GM18861 (cell line): ENCODE measurements around the gene HELB.

Source experiments
- ATAC-seq: cut with Tn5 transposase; IDR thresholded peaks from one replicate; pipeline ENCODE4 v1.9.1; 2021; ENCODE audit not compliant: unreplicated experiment

Gene HELB

DNA sequence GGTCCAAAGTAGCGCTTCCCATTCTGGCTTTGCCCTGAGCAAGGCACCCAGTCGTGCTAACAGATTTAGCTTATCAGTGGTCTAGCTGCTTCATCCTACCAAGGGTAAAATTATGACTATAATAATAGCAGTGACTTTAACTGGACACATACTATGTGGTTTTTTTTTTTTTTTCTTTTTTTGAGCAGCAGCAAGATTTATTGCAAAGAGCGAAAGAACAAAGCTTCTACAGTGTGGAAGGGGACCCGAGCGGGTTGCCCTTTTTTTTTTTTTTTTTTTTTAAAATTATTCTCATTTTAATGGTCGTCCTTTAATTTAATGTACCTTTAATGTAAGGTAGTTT, 505 bp downstream of the HELB start:
- ATAC-seq = no peak

GRCh38 chr12:66303316-66303804, 1.1 kb downstream of the HELB start:
- peak; percentile 33 for ATAC-seq

GRCh38 chr12:66304296-66304900, 2.1 kb downstream of the HELB start:
- ATAC-seq = no peak

- ATAC-seq = no peak
Measured at GRCh38 chr12:66309606-66310005, 7.3 kb downstream of the HELB start.

- ATAC-seq = no peak
Measured at GRCh38 chr12:66312189-66312588, 9.9 kb downstream of the HELB start.

DNA sequence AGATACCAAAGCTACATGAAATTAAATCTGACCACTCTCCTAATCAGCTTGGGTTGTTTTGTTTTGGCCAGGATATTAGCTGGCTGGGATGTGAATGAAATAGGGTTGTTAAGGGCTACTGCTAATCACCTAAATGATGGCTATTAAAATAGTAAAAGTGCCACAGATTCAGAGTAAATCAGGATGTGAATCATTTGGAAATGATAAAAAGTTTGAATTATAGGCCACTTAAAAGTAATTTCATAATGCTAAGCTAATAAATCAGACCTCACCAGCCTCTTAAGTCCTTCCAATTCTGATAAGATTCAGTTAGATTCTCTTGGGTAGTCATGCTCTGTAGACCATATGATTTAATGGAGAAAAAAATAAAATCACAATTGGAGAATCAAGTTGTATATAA, 12.0 kb downstream of the HELB start:
- no peak for ATAC-seq

- ATAC-seq = no peak
Measured at GRCh38 chr12:66319266-66319954, 17.1 kb downstream of the HELB start.

- ATAC-seq = no peak
Measured at GRCh38 chr12:66320996-66321395, 18.7 kb downstream of the HELB start.

DNA sequence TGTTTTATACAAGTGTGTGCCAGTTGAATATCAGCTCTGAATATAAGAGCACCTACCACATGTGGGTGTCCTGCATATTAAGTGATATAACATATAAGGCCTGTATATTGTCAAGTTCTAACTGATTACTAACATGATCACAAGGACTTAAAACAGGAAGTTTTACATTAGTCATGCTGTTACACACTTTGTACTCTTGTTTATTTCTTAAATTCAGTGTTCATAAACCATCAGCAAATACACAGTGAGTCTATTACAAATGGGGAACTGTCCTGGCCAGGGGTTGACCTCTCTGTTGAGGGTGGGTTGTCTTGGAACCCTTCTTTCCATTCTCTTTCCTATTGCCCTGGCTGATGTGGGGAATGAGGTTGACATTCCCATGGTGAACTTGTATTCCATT, 19.1 kb downstream of the HELB start:
- ATAC-seq = no peak

DNA sequence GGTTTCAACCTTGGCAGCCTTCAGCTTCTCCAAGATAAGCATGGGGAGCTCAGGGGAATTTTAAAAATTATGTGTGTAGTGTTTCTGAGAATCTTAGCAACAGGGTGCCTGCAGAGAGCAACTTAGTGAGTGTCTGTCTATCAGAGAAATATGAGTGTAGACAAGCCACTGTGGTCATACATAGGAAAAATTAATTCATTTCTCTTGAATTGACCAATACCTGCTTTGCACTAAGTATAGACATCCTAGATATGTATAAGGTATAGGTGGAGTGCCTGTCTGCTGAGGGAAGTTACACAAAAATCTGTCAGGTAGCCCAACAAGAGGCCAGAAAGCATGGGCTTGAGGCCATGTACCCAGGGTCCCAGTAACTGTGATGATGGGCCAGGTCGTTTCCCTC, 20.7 kb downstream of the HELB start:
- no peak for ATAC-seq

- no peak for ATAC-seq
Measured at GRCh38 chr12:66329941-66330340, 27.6 kb downstream of the HELB start.

GRCh38 chr12:66331016-66331415, 28.7 kb downstream of the HELB start:
- ATAC-seq = no peak

- no peak for ATAC-seq
Measured at GRCh38 chr12:66331814-66332213, 29.5 kb downstream of the HELB start.

- no peak for ATAC-seq
Measured at GRCh38 chr12:66335746-66336145, 33.5 kb downstream of the HELB start.

DNA sequence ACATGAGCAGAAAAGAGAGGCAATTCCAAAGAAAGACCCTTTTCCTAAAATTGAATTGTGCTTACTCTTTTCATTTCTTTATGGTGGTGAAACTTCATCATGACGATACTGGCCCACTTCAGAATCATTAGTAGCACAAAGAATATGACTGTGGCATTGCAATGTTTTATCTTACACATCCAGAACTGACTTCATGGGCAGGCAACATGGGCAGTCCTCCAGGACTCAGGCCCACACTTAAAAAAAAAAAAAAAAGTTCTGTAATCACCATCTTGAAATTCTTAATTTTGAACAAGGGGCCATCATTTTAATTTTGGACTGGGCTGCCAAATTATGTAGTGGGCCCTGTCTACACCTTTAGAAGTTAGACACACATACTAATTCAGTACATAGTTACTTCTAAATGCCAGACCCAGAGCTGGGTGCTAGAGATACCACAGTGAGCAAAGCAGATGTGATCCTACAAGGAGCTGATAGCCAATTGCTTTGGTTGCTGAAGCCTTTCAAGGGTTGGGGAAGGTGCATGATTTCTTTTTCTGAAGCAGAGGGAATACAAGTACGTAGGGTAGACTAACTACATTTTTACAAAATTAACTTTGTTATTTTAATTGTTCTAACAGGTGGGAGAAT, 35.2 kb downstream of the HELB start:
- ATAC-seq = no peak

DNA sequence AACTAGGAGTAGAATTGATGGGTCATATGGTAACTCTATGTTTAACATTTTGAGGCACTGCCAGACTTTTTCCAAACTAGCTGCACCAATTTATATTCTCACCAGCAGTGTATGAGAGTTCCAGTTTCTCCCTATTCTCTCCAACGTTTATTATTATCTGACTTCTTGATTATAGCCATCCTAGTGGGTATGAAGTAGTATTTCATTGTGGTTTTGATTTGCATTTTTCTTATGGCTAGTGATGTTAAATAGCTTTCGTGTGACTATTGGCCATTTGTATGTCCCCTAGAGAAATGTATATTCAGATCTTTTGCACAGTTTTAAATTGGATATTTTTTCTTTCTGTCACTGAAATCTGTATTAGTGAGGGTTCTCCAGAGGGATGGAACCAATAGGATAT, 37.8 kb downstream of the HELB start:
- no peak for ATAC-seq

DNA sequence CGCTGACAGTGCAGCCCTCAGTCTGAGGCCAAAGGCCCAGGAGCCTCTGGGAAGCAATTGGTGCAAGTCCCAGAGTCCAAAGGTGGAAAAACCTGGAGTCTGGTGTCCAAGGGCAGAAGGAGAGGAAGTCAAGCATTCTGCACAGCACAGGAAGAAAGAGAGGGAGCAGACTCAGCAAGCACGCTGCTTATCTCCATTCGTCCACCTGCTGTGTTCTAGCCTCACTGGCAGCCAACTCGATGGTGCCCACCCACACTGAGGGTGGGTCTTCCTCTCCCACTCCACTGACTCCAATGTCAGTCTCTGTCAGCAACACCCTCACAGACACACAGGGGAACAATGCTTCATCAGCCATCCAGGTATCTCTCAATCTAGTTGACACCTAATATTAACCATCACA, 38.8 kb downstream of the HELB start:
- ATAC-seq = no peak

DNA sequence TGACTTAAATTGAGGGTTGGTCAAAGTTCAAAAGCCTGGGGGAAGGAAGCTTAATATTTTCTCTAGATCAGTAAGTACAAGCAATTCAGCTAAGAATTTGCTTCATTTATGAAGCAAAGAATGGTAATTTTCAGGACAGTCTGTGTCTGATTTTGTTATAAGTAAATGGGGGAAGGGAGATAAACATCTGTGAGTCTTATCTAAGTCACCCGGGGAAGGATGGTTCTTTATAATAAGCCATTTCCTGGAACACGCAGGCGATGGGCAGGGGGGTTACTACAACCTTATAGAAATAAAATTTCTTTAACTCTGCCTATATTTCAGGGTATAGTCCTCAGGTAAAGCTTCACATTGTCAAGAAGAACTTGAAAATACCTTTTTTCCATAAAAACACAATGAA, 42.9 kb downstream of the HELB start:
- no peak for ATAC-seq

- ATAC-seq = no peak
Measured at GRCh38 chr12:66345956-66346355, 43.7 kb downstream of the HELB start.

DNA sequence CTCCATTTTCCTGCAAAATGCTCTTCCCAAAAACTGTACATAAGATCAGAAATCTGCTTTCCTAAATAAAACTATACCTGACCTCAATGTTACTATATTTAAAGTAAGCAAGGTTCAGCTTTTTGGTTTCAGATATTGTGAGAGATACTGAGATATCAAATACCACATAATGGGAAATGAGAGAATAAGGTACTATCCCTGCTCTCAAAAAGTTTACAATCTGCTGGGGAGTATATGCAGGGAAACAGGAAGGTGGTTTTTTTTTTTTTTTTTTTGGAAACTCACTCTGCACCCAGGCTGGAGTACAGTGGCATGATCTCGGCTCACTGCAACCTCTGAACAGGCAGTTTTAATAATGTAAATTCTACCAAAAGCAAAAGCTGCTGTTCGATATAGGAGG, 49.0 kb downstream of the HELB start:
- ATAC-seq = no peak

DNA sequence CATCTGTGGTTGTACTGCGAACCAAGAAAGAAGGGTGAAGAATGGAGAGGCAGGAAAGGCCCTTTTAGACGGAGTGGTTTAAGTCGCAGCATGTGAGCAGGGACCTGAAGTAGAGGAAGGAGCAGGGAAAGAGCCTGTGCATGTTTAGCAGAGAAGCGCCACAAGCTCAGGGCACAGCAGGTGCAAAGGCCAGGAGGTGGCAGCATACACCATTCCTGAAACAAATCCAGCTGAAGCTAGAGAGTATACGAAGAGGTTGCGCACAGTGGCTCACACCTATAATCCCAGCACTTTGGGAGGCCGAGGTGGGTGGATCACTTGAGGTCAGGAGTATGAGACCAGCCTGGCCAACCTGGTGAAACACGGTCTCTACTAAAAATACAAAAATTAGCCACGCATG, 49.9 kb downstream of the HELB start:
- ATAC-seq = no peak

DNA sequence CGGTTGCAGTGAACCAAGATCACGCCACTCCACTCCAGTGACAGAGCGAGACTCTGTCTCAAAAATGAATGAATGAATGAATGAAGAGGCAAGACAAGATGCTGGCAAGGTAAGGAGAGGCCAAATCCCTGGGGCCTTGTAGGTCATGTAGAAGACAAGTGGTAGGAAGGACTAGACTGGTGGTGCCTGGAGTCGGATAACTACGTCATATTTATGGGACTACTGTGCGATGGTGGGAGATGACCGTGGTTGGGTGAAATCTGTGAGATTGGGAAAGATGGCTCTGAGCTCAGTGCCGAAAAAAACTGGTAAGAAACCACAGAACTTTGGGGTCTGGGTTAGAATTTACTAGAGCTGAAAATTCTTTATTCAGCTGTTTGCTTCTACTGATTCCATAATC, 50.6 kb downstream of the HELB start:
- no peak for ATAC-seq

DNA sequence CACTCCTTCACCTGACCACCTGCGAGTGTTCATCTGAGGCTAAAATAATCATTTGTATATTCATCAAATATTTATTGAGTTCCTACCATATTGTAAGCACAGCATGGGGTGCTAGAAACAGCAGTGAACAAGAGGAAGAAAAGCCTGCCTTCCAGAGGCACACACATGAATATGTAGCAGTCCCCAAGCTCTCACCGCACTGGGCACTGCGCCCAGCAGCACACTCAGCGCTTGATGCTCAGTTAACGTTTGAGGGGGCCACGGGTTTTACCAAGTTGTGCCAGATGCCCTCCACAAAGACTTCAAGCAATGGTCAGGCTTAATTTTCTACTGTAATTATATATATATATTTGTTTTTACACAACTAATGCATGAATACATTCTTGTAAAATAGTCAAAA, 52.0 kb downstream of the HELB start:
- no peak for ATAC-seq
